Tibial nerve (tissue), 4 donors: ENCODE measurements around the gene PLA2G15. TPM values are rescaled to one million over a fixed set of nuclear protein-coding genes. Genes with fewer than 3 reads are reported as not detected.

ENCODE experiments used
- DNase-seq, 2 donors: peaks; one replicate each; pipeline ENCODE4 v3.0.0-alpha.2; 2019; ENCODE audit warnings: low spot score in 2 of 2
- H3K27ac ChIP-seq, 4 donors: fragments of 200-600 bp; sonication (generic) in 3 of 4; one replicate each; pipeline ENCODE4 v1.5.1; 2017 to 2019; ENCODE audit warnings: mild to moderate bottlenecking in 1 of 4
- H3K27me3 ChIP-seq, 2 donors: fragments of 200-600 bp; sonication (generic) in 1 of 2; one replicate each; pipeline versions ENCODE4 v1.5.1 to v1.6.0; 2017 to 2019
- H3K36me3 ChIP-seq, 3 donors: fragments of 200-600 bp; sonication (generic); one replicate each; pipeline ENCODE4 v1.5.1; 2018 to 2019
- H3K4me1 ChIP-seq, 4 donors: fragments of 200-600 bp; sonication (generic) in 3 of 4; one replicate each; pipeline ENCODE4 v1.5.1; 2017 to 2019
- H3K4me3 ChIP-seq, 4 donors: fragments of 200-600 bp; sonication (generic) in 3 of 4; one replicate each; pipeline ENCODE4 v1.5.1; 2017 to 2019; ENCODE audit warnings: mild to moderate bottlenecking in 1 of 4, moderate library complexity in 1 of 4
- H3K9me3 ChIP-seq, 4 donors: fragments of 200-600 bp; sonication (generic) in 3 of 4; one replicate each; pipeline ENCODE4 v1.5.1; 2017 to 2019
- EP300 ChIP-seq, 2 donors: sonication (generic); formaldehyde crosslinking; IDR thresholded peaks; one replicate each; pipeline ENCODE4 v1.6.1; 2017; ENCODE audit warnings: antibody characterized with exemption in 2 of 2, mild to moderate bottlenecking in 1 of 2
- POLR2A ChIP-seq, 2 donors: fragments of 450-650 bp; IDR thresholded peaks; one replicate each; pipeline ENCODE4 v1.6.1; 2017; ENCODE audit warnings: antibody characterized with exemption in 2 of 2, mild to moderate bottlenecking in 2 of 2, moderate library complexity in 2 of 2
- WGBS, 2 donors: methylation state at CpG; one replicate each; pipeline ENCODE4 v1.1.5; 2018; 5-methylcytosine and 5-hydroxymethylcytosine counted together
- total RNA-seq, 4 donors: library from RNA; depleted of rRNA; stranded (reverse); fragments of >200 nt; gene quantifications; one replicate each; pipeline ENCODE4 v1.1.0, GENCODE V29; 2016
- TF ChIP-seq, protein P1 (sequence below), 5 experiments: fragments of 200-600 bp in 3 of 5; fragments of 450-650 bp in 2 of 5; sonication (generic) in 3 of 5; IDR thresholded peaks; one replicate each; pipeline ENCODE4 v1.5.1; 2016 to 2019; ENCODE audit warnings: antibody characterized with exemption in 5 of 5, mild to moderate bottlenecking in 3 of 5, moderate library complexity in 2 of 5

Gene PLA2G15, protein sequence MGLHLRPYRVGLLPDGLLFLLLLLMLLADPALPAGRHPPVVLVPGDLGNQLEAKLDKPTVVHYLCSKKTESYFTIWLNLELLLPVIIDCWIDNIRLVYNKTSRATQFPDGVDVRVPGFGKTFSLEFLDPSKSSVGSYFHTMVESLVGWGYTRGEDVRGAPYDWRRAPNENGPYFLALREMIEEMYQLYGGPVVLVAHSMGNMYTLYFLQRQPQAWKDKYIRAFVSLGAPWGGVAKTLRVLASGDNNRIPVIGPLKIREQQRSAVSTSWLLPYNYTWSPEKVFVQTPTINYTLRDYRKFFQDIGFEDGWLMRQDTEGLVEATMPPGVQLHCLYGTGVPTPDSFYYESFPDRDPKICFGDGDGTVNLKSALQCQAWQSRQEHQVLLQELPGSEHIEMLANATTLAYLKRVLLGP
- 10 to 100 TPM; 26.0 to 51.3 (median 30.2) TPM for total RNA-seq

- DNase-seq, result peak; percentile 91 to 95
- Histone ChIP-seq H3K4me1 (peaks cover 0 to 33% (median 18%) of the 10 kb centered on the region in 4 donors), H3K27me3 (no peaks in the 10 kb centered on the region), H3K4me3 (peak within 1 kb of the TSS; percentile 58 to 98 (median 90)), H3K27ac (peak within 1 kb of the TSS; percentile 33 to 76 (median 72)), H3K36me3 (peaks cover 0 to 16% (median 0%) of the 10 kb centered on the region in 3 donors), H3K9me3 (no peaks in the 10 kb centered on the region)
- peak in 1 of 2 donors; percentile 55 for TF ChIP-seq POLR2A (IDR thresholded peaks at IDR 0.05)
- TF ChIP-seq, protein P1, sequence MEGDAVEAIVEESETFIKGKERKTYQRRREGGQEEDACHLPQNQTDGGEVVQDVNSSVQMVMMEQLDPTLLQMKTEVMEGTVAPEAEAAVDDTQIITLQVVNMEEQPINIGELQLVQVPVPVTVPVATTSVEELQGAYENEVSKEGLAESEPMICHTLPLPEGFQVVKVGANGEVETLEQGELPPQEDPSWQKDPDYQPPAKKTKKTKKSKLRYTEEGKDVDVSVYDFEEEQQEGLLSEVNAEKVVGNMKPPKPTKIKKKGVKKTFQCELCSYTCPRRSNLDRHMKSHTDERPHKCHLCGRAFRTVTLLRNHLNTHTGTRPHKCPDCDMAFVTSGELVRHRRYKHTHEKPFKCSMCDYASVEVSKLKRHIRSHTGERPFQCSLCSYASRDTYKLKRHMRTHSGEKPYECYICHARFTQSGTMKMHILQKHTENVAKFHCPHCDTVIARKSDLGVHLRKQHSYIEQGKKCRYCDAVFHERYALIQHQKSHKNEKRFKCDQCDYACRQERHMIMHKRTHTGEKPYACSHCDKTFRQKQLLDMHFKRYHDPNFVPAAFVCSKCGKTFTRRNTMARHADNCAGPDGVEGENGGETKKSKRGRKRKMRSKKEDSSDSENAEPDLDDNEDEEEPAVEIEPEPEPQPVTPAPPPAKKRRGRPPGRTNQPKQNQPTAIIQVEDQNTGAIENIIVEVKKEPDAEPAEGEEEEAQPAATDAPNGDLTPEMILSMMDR (IDR thresholded peaks at IDR 0.05), result peak in 1 of 5 experiments; percentile 13
- TF ChIP-seq EP300 (IDR thresholded peaks at IDR 0.05), result peak; percentile 71 to 75
- WGBS, 2 donors, result 1 to 2% methylated on average over 15 to 38 of the region's 75 CpGs
These were observed at the start of gene PLA2G15 for GRCh38 chr16:68244903-68245853. PLA2G15 (plus strand) TSS chr16:68245373; CDS start chr16:68245427, 54 bp downstream.

DNA sequence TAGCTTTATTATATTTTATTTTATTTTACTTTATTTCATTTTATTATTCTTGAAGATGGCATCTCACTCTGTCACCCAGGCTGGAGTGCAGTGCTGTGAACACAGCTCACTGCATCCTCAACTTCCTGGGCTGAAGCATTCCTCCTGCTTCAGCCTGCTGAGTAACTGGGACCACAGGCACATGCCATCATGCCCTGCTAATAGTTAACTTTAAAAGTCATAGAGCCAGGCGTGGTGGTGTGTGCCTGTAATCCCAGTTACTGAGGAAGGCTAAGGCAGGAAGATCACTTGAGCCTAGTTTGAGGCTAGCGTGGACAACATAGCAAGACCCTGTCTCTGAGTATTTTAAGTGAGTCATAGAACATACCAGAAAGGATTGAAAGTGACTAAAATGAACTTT is 47.9 kb upstream of the PLA2G15 start:
- H3K4me1 ChIP-seq, result peaks cover 0 to 5% (median 0%) of the 10 kb centered on the region in 4 donors
- peaks cover 0 to 26% (median 0%) of the 10 kb centered on the region in 3 donors for H3K36me3 ChIP-seq
- no peaks in the 10 kb centered on the region for H3K27me3 ChIP-seq
- no peaks in the 10 kb centered on the region for H3K9me3 ChIP-seq
- WGBS, 2 donors, result 92 to 93% methylated on average over 2 of the region's 2 CpGs
- TF ChIP-seq EP300 (IDR thresholded peaks at IDR 0.05) (no peak), POLR2A (IDR thresholded peaks at IDR 0.05) (no peak)
- TF ChIP-seq, protein P1 (IDR thresholded peaks at IDR 0.05), result no peak
- no peak overlapping the region for H3K4me3 ChIP-seq
- H3K27ac ChIP-seq, result no peak overlapping the region
- DNase-seq, result no peak

DNA sequence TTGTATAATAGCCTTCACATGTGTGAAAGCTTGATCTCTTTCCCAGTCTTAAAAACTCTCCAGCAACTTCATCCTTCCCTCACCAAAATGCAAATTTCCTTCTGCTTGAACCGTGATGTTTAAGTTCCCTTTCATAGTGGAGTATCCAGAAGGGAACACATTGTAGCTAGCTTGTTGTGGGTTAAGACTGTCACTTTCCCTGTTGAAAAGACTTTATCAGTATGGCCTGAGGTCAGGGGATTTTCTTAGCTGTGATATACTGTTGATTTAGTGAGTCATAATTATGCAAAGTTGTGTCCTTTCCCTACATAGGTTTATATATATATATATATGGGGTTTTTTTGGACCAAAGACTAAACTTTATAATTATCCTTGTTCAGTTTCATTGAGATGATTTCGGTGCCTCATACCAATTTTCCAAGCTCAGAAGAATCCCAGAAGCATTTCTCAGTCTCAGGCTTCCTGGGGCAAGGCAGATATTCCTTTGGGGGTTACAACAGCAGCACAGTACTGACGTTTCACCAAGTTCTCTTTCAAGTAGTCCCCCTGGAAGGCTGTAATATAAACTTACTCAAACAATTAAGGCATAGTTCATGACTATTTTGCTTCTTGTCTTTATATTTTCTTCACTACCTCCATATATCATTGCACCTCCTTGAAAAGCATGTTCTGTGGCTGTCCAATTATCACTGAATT is 44.9 kb upstream of the PLA2G15 start:
- peaks cover 0 to 22% (median 0%) of the 10 kb centered on the region in 3 donors for H3K36me3 ChIP-seq
- TF ChIP-seq POLR2A (IDR thresholded peaks at IDR 0.05) (no peak), EP300 (IDR thresholded peaks at IDR 0.05) (no peak)
- TF ChIP-seq, protein P1 (IDR thresholded peaks at IDR 0.05), result no peak
- no peak overlapping the region for H3K27ac ChIP-seq
- no peak for DNase-seq
- no peaks in the 10 kb centered on the region for H3K27me3 ChIP-seq
- WGBS, 2 donors, result 35 to 39% methylated on average over 3 of the region's 3 CpGs
- no peak overlapping the region for H3K4me3 ChIP-seq
- peaks cover 0 to 5% (median 0%) of the 10 kb centered on the region in 4 donors for H3K4me1 ChIP-seq
- H3K9me3 ChIP-seq, result no peaks in the 10 kb centered on the region

GRCh38 chr16:68202091-68202519 is 43.1 kb upstream of the PLA2G15 start:
- H3K27me3 ChIP-seq, result no peaks in the 10 kb centered on the region
- no peak overlapping the region for H3K27ac ChIP-seq
- DNase-seq, result no peak
- peaks cover 0 to 5% (median 0%) of the 10 kb centered on the region in 4 donors for H3K4me1 ChIP-seq
- H3K4me3 ChIP-seq, result no peak overlapping the region
- no peak for TF ChIP-seq EP300 (IDR thresholded peaks at IDR 0.05)
- no peak for TF ChIP-seq POLR2A (IDR thresholded peaks at IDR 0.05)
- TF ChIP-seq, protein P1 (IDR thresholded peaks at IDR 0.05), result no peak
- H3K9me3 ChIP-seq, result no peaks in the 10 kb centered on the region
- H3K36me3 ChIP-seq, result peaks cover 0 to 22% (median 0%) of the 10 kb centered on the region in 3 donors
